Omental fat pad (tissue), 4 donors: ENCODE results near the gene GPX5. TPM values are rescaled to one million over a fixed set of nuclear protein-coding genes. Genes with fewer than 3 reads are reported as not detected.

Experiments
- ATAC-seq: fragments of 150-250 bp; one replicate; pipeline ENCODE4 v1.9.1; 2016; ENCODE audit warnings: mild to moderate bottlenecking, moderate library complexity; ENCODE audit not compliant: low FRiP score
- DNase-seq: peaks from one replicate; pipeline ENCODE4 v3.0.0-alpha.2; 2019; ENCODE audit warnings: low spot score
- CTCF ChIP-seq, 3 donors: fragments of 450-650 bp; IDR thresholded peaks; one replicate each; pipeline ENCODE4 v1.5.1; 2016 to 2017; ENCODE audit warnings: antibody characterized with exemption in 3 of 3, mild to moderate bottlenecking in 3 of 3, moderate library complexity in 2 of 3
- total RNA-seq, 4 donors: library from RNA; depleted of rRNA; stranded (reverse); fragments of >200 nt; gene quantifications; one replicate each; pipeline ENCODE4 v1.1.0, GENCODE V29; 2016

GPX5 gene
- total RNA-seq, 4 donors from 2014 or later: not detected

DNA sequence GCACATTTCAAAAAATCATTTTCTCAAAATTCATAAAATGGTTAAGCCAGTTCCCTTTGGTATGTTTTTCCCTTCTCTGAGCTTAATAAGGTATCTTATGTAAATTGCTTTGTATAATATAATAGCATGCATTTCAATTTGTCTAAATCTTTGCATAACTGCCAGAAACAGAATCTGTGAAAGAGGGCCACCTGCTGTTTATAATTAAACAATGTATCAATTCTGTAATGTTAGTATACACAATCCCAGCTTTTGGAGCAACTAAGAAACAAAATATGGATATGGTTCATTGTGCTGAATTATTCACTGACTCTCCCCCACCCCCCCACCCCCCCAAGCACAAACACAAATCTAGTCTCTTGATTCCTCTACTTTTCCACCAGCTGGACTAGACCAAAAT is 54.8 kb downstream of the GPX5 start:
- ATAC-seq (no peak), DNase-seq (no peak)
- TF ChIP-seq CTCF (IDR thresholded peaks at IDR 0.05): no peak

DNA sequence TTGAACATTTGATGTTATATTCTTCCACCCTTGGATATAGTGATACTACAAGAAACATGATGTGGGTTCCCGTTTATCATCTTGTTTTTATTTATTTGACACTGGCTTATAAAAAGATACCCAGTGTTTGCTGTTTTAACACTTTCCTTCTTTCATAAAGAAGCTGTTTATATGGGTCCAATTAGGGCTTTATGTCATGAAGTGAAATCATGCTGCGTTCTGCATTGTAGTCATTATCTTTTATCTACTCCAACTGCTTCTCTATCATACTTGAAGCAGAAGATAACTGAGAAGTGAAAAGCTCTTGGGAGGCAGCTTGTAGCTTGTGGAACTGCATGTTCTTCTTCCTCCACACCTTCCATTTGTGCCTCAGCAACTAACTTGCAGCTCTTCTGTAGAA is 57.8 kb downstream of the GPX5 start:
- ATAC-seq (no peak), DNase-seq (no peak)
- no peak for TF ChIP-seq CTCF (IDR thresholded peaks at IDR 0.05)

Other genes starting within 250 kb of the GPX5 start
- gene PGBD1, start 244.3 kb upstream of the GPX5 start, total RNA-seq: 1 to 10 TPM; 3.0 to 5.4 (median 4.4) TPM
- 10 to 100 TPM in 2 of 4 donors, 1 to 10 TPM in 2; 1.7 to 12.7 (median 9.3) TPM for gene ZSCAN31, start 189.7 kb upstream of the GPX5 start, total RNA-seq
- 1 to 10 TPM; 2.0 to 7.7 (median 2.5) TPM for gene ZKSCAN3, start 175.9 kb upstream of the GPX5 start, total RNA-seq
- 1 to 10 TPM; 2.7 to 5.5 (median 4.4) TPM for gene ZSCAN12, start 126.1 kb upstream of the GPX5 start, total RNA-seq
- gene ZSCAN23, start 82.4 kb upstream of the GPX5 start, total RNA-seq: 1 to 10 TPM in 2 of 4 donors, under 1 TPM in 2; 0.60 to 2.7 (median 1.4) TPM
- gene GPX6, start 10.1 kb upstream of the GPX5 start, total RNA-seq: not detected